HG02678 (cell line): ENCODE measurements around the gene TOB2.
A peak's percentile ranks its signal among the peaks of the same experiment; 100 is the strongest.
"Not testable (repeated sequence)": the region's sequence is repeated elsewhere in the genome, so short reads cannot be mapped to it uniquely, and the experiment has no call there.

Experiments
- ATAC-seq: cut with Tn5 transposase; IDR thresholded peaks from one replicate; pipeline ENCODE4 v1.9.1; 2021; ENCODE audit warnings: mild to moderate bottlenecking, moderate library complexity; ENCODE audit not compliant: unreplicated experiment

The TOB2 gene

DNA sequence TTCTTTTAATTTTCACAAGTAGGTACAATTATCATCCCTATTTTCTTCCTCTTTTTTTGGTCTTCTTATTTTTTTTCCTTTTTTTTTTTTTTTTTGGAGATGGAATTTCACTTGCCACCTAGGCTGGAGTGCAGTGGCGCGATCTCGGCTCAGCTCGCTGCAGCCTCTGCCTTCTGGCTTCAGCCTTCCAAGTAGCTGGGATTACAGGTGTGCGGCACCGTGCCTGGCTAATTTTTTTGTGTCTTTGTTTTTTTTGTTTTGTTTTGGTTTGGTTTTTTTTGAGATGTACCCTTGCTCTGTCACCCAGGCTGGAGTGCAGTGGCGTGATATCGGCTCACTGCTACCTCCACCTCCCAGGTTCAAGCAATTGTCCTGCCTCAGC, 16.7 kb downstream of the TOB2 start:
- no peak for ATAC-seq

DNA sequence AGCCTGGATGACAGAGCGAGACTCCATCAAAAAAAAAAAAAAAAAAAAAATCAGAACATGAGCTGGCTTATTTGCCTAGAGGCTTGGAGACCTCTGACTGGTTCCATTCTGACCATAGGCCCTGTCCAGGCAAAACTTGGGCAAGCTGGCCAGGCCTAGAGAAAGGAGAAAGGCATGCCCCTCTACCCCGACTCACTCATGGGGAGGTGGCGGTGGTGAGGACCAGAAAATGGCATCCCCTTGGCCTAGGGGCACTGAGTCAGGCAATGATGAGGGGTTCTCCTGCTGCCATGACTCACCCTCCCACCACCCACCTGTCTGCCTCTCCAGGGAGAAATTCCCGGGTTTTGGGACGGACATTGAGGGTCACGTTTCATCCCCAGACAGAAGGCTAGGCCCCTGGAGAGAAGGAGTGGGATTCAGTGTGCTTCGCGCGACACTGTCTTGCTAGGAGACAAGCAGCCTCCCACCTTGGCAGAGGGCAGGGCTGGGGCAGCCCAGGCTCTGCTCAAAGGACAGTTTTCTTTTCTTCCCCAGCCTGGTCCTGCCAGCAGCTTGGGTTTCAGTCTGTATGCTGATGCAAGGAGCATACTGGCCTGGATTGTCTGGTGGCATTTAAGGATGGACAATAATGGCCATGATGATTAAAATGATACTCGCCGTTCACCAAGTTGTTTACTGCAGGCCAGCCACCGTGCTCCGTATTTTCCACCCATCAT, 17.2 kb downstream of the TOB2 start:
- ATAC-seq, result no peak

GRCh38 chr22:41425660-41426365, 20.8 kb downstream of the TOB2 start:
- no peak for ATAC-seq

DNA sequence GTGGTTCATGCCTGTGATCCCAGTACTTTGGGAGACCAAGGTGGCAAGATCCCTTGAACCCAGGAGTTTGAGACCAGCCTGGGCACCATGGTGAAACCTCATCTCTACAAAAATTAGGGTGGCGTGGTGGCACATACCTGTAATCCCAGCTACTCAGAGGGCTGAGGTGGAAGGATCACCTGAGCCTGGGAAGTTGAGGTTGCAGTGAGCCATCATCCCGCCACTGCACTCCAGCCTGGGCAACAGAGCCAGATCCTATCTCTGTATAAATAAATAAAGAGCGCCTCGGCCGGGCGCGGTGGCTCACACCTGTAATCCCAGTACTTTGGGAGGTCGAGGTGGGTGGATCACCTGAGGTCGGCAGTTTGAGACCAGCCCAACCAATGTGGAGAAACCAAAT, 27.9 kb downstream of the TOB2 start:
- ATAC-seq, result no peak

- no peak for ATAC-seq
Measured at GRCh38 chr22:41417622-41418390, 28.8 kb downstream of the TOB2 start.

DNA sequence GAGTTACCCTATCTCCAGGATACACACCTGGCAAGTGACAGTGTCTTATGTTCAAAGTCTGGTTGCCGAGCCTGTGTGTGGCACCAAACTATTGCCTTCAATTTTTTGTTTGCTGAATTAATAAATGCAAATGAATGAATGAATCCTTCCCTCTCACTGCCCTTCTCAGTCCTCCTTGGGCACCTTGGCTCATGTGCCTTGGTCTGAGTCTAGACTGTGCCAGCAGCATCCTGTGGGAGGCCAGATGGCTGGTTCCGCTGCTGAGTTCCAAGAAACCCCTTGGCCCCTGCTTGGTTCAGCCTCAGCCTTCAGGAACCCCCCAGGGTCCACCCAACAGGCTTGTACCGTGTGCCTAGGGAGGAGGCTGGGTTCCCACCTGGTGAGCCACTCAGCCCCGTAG, 31.0 kb downstream of the TOB2 start:
- ATAC-seq, result no peak

DNA sequence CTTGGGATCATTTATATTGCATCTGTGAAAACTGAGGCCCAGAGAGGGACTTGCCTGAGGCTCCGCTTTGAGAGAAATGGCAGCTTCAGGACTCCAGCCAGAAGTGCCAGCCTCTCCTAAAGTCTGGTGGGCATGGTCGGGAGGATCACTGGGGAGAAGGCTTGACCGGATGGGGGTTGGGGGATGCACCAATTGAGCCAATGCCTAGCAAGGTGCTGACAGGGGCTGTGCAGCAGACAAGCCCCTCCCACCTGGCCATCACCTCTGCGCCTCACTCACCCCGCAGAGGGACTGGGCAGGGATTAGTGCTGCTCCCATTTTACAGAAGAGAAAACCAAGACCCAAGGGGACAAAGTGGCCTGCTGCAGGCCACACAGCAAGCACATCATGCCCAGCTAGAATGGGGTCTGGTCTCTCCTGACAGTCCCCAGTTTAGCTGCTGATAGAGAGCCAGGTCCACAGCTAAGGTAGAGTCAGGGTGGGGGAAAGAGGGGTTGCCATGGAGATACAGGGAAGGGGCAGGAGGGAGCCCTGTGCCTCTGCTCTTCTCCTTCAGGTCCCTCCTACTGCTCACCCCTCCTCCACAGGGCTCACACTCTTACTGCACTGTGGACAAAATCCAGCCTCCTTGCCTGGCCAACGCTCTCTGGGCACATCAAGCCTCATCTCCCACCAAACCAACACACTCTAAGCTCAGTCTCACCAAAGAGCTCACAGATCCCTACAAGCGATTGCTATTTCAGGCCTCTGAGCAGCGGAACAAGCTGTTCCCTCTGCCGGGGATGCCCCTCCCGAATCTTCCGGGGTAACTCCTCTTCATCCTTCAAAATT, 35.4 kb downstream of the TOB2 start:
- ATAC-seq, result no peak

DNA sequence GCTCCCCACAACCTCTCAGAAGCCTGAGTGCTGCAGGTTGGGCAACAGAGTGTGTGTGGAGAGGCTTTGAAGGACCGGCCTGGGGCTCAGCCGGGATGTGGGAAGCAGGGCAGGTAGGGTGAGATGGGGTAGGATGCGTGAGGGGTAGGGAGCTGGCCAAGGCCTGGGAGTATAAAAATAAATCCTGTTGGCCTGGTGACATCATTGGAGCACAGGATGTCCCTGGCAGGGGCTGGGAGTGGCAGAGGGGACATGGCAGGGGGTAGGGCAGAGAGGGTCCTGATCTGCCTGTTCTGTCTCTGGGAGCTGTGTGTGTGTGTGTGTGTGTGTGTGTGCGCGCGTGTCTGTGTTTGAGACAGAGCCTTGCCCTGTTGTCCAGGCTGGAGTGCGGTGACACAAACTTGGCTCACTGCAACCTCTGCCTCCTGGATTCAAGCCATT, 36.3 kb downstream of the TOB2 start:
- no peak for ATAC-seq

GRCh38 chr22:41408665-41409064, 37.9 kb downstream of the TOB2 start:
- ATAC-seq, result no peak

GRCh38 chr22:41407433-41407832, 39.2 kb downstream of the TOB2 start:
- no peak for ATAC-seq

- ATAC-seq, result no peak
Measured at GRCh38 chr22:41406410-41406809, 40.2 kb downstream of the TOB2 start.

- ATAC-seq, result no peak
Measured at GRCh38 chr22:41405588-41405987, 41.0 kb downstream of the TOB2 start.

- ATAC-seq, result peak; percentile 74
Measured at GRCh38 chr22:41403532-41404318, 42.9 kb downstream of the TOB2 start.

DNA sequence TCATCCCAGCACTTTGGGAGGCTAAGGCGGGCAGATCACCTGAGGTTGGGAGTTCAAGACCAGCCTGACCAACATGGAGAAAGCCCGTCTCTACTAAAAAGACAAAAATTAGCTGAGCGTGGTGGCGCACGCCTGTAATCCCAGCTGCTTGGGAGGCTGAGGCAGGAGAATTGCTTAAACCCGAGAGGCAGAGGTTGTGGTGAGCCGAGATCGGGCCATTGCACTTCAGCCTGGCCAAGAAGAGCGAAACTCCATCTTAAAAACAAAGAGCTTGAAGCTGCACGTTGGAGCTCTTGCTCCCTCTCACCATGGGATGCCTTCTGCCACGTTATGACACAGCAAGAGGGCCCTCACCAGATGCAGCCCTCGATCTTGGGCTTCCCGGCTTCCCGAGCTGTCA, 43.8 kb downstream of the TOB2 start:
- ATAC-seq, result not testable (repeated sequence)

- ATAC-seq, result no peak
Measured at GRCh38 chr22:41401781-41402648, 44.6 kb downstream of the TOB2 start.

GRCh38 chr22:41398921-41399320, 47.7 kb downstream of the TOB2 start:
- no peak for ATAC-seq

DNA sequence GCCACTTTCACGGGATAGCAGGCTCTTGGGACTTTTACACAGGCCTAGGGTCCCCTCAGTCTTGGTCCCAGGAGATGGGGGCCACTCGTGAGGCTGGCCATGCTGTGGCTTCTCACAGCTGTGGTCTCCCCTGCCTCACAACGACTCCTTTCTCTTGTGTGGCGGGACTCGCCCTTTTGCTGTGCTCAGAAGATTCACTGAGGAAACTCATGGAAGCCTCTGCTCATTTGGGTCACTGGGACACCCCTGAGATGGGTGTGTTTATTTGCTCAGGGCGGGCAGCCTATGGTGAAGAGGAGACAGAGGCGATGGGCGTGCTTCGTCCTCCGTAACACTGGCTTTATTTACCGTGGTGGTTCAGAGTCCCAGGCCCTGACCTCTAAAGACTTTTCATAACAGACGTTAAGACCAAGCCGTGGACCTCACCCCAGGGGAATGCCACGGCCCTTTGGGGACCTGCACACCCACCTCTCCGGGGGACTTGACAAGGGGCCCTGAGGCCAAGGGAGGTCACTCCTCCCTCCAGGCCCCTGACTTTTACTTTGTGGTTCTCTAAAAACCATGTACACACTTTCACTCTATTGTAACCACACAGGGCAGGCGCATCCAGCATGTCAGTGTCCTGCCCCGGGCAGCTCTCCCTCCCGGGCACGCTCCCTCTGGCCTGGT, 49.3 kb downstream of the TOB2 start:
- no peak for ATAC-seq

- no peak for ATAC-seq
Measured at GRCh38 chr22:41395531-41396240, 50.9 kb downstream of the TOB2 start.
